ENCODE measurements around the gene NR5A2.

The NR5A2 gene

DNA sequence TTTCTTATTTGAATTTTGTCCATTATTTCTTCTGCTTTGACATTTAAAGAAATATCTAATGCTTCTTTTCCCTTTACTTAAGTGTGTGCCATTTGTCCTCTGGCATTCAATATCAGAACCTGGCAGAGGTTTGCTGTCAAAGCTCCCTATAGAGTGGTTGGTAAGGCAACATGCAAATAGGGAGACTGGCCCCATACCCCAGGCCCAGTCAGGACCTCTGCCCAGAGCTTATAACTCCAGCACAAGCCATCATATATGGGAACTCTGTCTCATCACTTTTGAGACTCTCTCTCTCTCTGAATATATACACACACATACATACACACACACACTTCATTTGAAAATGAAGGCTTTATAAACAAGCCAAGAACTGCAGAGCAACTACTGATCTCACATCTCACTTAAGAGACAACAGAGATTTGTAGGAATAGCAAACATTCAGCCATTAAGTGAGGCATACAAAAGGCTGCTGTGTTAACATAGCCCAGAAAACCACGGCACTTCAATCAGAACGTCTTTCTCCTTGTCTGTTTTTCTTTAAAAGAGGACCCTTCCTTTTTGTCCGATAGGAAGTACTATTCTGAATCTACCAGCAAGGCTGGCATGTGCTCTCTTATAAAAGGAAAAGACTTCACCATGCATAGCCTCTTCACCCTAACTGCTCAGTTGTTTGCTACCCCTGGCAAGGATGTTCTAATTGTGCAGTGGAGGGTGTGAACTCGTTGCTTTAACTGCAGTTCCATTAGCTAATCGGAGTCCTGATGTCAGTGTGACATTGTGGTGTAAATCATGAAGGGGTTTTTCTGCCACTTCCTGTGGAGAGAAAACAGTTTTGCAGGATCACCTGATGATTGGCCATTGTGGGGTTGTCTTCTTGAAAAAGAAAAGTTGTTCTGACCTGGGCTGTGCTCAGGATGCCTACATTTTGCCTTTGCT lies 101.7 kb downstream of the NR5A2 start:
- no peak for DNase-seq

DNA sequence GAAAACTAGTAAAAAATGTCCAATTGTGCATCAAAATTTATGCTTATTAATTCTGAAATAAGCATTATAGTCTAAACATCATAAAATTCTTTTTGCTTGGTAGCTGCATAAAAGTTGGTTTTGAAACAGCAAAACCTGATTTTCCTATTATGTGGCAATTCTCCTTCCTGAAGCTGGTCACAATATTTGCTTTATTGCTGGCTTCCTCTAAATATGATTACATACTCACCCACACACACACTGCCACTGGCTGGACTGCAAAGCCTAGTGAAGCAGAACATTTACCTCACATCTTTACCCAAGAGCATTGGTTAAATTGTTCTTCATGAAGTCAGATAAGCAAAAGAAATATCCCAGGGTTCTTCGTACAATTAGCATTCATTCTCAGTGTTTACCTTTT lies 103.0 kb downstream of the NR5A2 start:
- DNase-seq: no peak

DNA sequence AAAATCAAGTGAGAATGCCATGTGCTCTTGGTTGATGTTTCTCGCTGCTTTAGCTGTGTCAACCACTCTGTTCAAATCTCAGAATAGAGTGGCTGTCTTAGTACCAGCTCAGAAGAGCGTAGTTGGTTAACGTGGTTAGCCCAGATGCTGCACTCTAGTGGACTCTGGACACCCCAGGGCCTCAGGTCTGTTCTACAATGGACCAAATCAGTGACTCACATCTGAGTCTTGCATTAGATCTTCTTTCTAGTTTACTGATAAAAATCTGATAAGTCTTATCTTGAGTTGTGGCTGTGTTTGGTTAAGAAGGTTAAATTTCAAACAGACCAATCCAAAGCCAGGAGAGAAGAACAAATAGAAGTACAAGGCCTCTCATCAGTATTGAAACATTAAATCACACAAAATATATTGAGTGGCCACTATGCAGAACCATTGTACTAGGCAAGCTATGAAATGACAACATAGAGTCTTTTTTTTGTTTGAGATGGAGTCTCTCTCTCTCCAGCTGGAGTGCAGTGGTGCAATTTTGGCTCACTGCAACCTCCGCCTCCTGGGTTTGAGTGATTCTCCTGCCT lies 104.1 kb downstream of the NR5A2 start:
- no peak for DNase-seq

DNA sequence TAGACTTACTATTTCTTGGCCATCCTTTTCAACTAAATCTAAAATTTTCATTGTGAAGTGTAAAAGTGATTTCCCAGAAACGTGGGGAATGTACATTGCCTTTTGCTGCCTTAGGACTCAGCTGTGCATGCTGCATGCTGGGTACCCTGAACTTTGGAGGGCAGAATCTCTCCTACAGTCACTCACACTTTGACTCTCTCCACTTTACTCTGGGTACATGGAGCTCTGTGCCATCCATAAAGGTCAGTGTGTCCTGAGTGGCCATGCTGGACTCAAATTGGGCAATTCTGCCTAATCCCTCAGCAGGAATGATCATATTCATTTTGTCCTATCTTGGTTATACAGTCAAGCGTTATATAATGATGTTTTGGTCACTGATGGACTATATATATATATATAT lies 105.6 kb downstream of the NR5A2 start:
- DNase-seq: no peak

DNA sequence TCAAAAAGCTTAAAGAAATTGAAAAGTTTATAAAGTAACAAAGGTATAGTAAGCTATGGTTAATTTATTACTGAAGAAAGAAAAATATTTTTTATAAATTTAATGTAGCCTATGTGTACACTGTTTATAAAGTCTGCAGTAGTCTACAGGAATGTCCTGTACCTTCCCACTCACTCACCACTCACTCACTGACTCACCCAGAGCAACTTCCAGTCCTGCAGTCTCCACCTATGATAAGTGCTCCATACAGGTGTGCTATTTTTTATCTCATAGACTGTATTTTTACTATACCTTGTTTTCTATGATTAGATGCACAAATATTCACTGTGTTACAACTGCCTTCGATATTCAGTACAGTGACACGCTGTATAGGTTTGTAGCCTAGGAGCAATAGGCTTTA lies 106.6 kb downstream of the NR5A2 start:
- no peak for DNase-seq

DNA sequence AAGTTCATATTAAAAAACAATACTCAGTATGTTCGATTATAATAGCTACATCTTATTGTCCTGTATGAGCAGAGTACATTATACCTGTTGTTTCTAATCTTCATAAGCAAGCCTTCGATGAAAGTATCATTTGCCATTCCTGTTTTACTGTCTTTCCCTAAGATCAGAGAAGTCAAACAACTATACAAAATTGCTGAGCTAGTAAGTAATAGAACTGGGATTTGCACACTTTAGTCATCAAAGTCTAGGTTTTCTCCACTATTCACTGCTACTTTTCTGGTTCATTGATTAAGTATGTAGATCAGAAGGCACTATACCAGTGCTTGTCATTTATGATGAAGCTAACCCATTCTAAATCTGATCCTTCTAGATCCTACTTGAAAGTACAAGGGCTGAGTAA lies 108.9 kb downstream of the NR5A2 start:
- no peak for DNase-seq

DNA sequence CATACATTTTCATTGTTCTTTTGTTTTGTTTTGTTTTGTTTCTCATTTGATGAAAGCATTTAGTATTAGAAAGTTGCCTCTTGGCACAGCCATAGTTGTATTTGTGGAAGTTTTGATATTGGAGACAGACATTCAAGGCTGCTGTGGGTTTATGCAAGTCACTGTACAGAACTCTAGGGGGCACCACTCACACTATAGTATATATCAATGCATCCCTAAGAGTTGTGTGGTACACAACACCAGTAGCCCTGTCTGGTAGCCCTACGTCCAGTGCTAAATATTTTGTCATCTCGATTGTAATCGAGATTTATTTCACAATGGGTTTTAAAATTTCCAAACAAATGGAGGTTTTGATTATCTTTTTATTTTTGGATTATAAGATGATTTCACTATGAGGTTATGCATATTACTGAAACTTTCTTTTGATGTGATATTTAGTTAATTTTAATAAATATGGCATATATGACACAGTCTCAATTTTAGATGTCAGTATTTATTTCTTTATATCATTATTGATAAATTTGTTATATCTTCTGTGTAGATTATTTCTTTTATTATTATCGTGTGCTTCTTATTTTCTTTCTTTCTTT lies 112.2 kb downstream of the NR5A2 start:
- DNase-seq: no peak

DNA sequence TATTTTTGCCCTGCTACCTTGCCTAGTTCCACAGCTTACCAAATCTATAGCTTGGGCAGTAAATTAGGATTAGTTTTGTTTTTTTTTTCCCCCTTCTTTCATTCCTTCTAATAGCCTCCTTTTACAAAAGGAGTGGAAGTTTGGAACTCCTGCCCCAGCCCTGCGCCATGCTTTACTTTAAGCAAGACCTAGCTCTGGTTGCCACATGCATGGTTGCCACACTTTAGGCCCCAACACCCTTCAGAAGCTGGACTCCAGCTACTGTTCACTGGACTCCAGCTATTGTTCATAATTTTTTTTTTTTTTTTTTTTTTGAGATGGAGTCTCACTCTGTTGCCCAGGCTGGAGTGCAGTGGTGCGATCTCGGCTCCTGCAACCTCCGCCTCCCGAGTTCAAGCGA lies 115.8 kb downstream of the NR5A2 start:
- no peak for DNase-seq

DNA sequence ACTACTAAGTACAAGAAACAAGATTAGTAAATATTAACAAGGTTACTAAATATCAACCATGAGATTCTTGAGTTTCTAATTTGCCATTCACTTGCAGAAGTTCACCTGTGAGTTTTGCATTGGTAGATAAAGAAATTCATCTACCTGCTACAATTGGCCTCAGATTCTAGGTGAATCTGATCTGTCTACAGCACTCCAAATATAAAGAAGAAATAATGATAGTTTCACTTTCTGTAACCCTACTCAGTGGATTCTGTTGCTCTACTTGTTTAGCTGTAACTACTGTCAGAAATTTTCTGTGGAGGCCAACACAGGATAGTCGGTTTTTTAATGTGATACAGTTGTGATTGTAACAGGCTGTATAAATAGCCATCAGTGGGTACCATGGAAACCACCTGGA lies 118.6 kb downstream of the NR5A2 start:
- DNase-seq: no peak

DNA sequence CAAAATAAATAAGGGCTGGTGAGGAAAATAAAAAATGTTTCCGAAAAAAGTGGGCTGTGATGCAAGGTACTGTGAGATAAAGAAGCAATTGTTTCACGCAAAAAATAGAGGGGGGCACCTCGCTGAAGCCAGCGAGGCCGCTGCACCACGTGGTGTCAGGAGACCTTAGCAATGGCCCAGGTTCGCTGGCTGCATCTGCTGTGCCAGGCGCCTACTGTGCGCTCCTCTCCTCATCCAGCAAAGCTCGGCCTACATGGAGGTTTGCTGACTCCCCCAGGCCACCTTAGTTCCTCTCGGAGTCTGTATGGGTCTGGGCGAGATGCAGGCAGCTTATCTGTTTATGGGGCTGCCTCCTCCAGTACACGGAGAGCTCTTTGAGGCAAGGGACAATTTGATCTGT lies 119.6 kb downstream of the NR5A2 start:
- DNase-seq: no peak

DNA sequence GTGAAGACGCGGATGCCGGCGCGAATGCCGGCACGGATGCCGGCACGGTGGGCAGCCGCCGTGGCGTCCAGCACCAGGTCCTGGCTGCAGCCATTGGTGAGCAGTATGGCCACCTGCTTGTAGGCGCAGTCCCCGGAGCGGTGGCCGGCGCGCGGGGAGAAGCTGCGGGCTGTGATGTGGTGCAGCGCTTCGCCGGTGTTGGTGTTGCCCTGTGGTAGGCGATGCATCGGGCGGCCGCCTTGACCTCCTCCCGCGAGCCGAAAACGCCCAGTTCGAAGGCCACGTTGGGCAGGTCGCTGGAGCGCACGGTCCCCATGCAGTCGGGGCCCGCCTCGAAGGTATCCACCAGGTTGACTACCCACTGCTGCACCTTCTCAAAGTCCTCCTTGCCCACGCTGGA lies 120.2 kb downstream of the NR5A2 start:
- DNase-seq: no peak

DNA sequence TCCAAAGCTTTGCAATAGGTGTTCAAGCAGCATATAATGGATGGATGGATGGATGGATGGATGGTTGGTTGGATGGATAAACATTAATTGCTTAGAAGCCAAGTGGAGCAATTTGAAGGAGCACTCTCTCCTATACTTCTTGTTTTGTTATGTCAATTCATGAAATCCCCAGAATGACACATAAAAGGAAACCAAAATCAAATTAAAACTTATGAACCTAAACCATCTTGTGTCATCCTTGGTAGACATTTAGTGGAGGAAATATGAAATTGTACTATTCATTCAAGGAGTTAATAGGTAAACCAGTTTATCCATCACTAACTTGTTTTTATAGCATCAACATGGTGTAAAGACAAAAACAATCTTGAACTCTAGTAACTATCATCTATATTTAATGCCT lies 122.5 kb downstream of the NR5A2 start:
- no peak for DNase-seq

DNA sequence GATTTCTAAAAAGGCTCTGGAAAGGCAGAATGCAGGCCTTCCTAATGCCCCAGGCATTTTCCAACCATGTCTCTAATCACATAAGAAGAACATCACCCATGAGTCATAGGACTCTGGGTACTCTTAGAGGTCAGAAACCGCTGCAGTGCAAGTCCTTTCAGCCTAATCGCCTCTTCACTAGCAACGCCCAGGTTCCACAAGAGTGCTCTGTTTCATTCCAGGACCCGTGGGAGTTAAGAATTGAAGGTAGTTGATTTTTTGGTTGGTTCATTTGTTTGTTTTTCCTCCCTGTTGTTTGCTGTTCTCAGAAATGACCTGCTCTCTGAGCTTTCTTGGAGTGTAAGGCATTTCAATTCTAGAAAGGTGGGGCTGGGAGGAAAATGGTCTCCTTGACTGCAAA lies 123.2 kb downstream of the NR5A2 start:
- DNase-seq: no peak

DNA sequence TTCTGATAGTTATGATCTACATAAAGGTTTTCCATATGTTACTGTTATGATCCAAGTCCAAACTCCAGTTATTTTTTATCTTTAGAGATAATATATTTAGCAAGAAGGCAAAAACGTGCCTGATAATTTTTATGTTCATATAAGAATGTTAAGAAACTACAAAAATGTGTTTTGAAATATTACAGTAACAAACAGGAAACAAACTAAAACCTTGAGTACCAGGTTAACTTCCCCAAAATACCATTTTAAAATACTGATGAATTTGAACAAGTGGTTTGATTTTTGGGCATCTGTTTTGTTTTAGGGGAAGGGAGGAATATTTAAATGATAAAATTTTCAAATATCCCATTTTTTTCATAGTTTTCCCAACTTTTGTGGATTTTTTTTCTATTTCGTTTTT lies 124.8 kb downstream of the NR5A2 start:
- DNase-seq: no peak

DNA sequence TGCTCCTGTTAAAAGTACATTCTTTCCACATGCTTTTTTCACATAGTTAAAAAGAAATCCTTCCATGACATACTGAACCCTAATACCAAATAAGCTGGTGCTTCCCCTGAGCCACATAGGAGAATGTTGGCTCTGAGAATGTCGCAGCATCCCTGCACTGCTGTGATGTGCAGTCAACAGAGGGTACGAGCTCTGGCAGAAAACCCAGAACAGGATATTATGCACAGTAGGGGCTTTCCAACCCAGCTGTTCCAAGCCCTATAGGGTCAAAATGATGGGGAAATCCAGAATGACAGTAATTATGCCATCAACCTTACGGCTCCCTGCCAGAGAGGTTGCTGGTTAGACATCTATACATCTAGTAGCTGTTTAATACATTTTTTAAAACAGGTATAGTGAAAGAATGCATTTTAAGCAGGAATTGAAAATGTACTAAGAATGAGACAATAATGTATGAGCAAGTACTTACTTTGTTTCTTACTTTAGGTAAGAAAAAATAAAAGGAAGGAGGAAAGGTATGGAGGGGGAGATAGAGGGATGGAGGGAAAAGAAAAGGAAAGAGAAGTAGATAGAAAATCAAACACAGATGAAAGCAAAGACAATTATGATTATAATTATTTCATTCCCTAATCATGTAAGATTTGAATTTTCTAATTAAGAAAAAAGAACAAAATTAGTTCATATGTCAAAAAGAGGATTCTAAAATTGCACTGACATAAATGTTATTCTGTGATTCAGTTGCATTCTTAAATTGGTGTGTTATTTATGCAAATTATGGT lies 126.0 kb downstream of the NR5A2 start:
- DNase-seq: no peak

DNA sequence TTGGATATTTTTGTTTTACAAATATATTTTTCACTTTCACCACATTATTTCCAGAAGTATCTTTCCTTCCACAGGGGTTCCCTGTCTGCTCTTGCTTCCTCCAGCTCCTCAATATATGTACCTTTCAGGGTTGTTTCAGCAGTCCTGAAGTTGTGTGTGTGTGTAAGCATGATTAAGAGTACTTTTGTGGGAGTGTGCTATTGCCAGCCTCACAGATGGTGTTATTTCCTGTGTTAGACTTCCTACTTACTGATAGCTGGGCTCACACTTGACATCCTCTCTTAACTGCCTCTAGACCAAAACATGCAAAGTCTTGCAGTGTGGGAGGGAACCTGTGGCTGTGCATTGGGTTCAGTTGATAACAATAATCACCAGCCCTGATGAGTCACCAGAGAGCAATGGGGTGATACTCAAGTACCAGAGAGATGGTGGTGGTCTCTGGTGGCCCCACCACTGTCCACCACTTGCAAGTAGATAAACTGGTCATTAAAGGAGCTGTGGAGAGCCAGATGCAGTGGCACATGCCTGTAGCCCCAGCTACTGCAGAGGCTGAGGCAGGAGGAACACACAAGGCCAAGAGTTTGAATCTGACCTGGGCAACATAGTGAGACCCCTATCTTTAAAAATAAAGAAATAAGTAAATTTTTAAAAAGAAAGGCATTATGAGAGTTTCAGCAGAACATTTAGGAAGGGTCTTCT lies 126.7 kb downstream of the NR5A2 start:
- DNase-seq: no peak

DNA sequence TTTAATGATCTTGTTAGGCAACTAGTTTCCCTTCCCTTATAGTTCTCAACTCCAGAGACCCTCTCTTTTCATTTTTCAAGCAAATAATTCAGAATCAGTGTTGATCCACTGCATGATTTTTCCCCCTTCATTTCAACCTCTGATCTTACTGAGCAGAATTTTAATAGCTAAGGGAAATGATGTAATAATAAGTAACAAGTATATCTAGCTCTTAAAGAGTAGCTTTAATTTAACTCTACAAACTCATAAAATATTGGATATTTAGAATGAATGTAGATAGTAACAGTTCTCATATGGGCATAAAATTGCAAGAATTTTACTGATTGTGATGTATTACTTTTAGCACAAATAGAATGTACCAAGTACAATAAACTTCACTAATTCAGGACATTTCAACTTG lies 130.2 kb downstream of the NR5A2 start:
- DNase-seq: no peak

DNA sequence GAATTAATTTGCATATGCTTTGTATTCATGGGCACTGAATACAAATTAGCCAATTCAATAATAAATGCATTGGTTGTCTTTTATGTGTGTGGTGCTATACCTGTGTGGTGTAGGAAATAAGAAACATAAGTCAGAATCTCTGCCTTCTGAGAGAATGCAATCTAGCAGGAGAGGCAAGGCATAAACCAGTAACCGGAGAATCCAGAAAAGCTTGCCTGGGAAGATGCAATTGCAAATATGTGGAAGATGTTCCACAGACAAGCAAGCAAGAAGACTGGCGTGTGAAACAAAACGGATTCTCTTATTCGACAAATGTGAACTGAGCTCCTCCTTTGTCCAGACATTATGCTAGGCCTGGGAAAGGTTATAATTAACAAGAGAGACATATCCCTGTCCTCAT lies 134.3 kb downstream of the NR5A2 start:
- no peak for DNase-seq

DNA sequence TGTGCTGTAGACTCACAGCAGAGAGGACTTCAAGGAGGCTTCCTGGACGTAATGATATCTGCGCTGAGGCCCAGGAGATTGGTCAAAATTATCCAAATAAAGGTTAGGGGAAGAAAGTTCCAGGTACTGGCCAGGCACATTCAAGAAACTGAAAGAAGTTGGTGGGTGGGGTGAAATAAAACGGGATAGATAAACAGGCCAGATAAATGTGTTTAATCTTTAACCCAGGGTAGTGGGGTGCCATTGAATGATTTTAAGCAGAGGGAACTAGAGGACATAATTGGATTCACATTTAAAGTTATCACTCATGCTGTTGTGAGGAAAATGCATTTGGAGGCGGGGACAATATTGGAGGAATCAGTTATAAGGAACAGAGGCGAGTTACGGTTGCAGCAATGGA lies 134.7 kb downstream of the NR5A2 start:
- no peak for DNase-seq

DNA sequence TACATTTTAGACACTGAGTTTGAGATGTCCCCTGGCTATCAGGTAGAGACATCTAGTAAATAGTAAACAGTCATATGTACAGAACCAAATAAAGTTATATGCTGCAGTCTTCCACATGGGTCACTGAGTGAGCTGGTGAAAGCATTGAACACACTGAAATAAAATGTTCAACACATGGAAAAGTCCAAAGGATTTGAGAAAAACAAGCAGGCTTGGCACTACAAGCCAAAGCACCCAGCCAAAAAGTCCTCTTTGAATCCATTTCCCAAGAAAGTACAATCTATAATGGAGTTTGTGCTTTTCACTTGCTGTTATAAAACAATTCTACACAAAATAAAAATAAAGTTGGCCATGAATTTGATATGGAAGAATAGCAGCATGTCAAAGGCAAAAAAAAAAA lies 135.4 kb downstream of the NR5A2 start:
- no peak for DNase-seq

DNA sequence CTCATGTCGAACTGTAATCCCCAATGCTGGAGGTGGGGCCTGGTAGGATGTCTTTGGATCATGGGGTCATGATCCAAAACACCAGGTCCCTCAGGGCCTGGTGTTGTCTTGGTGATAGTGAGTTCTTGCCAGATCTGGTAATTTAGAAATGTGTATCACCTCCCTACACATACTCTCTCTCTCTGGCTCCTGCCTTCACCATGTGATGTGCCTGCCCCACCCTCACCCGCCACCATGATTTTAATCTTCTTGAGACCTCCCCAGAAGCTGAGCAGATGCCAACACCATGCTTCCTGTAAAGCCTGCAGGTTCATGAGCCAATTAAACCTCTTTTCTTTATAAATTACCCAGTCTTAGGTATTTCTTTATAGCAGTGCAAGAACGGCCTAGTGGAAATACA lies 136.4 kb downstream of the NR5A2 start:
- no peak for DNase-seq

DNA sequence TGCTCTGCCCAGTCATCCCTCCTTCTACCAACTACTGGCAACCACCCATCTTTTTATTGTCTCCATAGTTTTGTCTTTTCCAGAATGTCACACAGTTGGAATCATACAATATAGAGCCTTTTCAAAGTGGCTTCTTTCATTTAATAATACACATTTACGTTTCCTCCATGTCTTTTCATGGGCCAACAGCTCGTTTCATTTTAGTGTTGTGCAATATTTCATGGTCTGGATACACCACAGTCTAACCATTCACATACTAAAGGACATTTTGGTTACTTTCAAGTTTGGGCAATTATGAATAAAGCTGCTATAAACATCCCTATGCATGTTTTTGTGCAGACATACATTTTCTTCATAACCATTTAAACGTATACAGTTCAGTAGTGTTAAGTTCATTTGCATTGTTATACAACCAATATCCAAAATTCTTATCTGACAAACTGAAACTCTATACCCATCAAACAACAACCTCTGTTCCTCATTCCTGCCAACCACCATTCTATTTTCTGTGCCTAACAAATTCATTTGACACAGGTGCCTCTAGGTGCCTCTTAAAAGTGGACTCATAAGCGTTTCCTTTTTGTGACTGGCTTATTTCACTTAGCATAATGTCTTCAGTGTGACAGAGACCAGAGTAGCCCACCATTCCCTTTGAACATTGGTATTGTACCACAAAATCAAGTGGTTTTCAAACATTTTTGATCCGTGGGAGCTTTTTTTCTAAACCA lies 138.1 kb downstream of the NR5A2 start:
- DNase-seq: no peak

Measured in activated T-cell treated with anti-CD3 and anti-CD28 coated beads, Interleukin-2, amount 50 U/mL, for 1 hour (primary cell).